Caki2 (cell line): ENCODE measurements around the gene DNA2. TPM values are rescaled to one million over a fixed set of nuclear protein-coding genes. Genes with fewer than 3 reads are reported as not detected.
"Not testable (repeated sequence)": the region's sequence is repeated elsewhere in the genome, so short reads cannot be mapped to it uniquely, and the experiment has no call there.

Experiments used
- DNase-seq: peaks from one replicate; pipeline ENCODE4 v3.0.0-alpha.2; 2015; ENCODE audit warnings: low read depth
- in situ Hi-C: cut with HindIII; loops from 2 replicates; pipeline ENCODE4 v1.10.0; 2016; ENCODE audit warnings: low sequenced_read_pairs, low pct_unique_long_range_greater_than_20kb, mixed read lengths
- total RNA-seq: library from RNA; depleted of rRNA; stranded (reverse); fragments of >200 nt; shearing (Covaris generic); gene quantifications from 2 replicates; pipeline ENCODE4 v1.2.3, GENCODE V29; 2014; ENCODE audit warnings: low replicate concordance; rRNA removed

Gene DNA2
- total RNA-seq, result 3.3 and 6.1 TPM in 2 replicates

- in situ Hi-C loops, result no loop called here
Measured at GRCh38 chr10:68471586-68472408, at the start of gene DNA2. Gene DNA2, minus strand, starts transcription at chr10:68471973. Its CDS starts 109 bp downstream, at chr10:68471864.

GRCh38 chr10:68518609-68519008 lies 46.8 kb upstream of the DNA2 start:
- DNase-seq, in situ Hi-C loops: not testable (repeated sequence)

More at GRCh38 chr10:68471586-68472408, at the start of gene DNA2:
- DNase-seq, result peak; percentile 79

GRCh38 chr10:68517188-68517587 lies 45.4 kb upstream of the DNA2 start:
- no peak for DNase-seq
- in situ Hi-C loops, result no loop called here

- in situ Hi-C loops, result no loop called here
- no peak for DNase-seq
Measured at GRCh38 chr10:68516766-68517165, 45.0 kb upstream of the DNA2 start.

- DNase-seq, in situ Hi-C loops: not testable (repeated sequence)
Measured at GRCh38 chr10:68516216-68516615, 44.4 kb upstream of the DNA2 start.

- in situ Hi-C loops, result no loop called here
- no peak for DNase-seq
Measured at GRCh38 chr10:68508090-68508489, 36.3 kb upstream of the DNA2 start.

GRCh38 chr10:68506411-68506810 lies 34.6 kb upstream of the DNA2 start:
- in situ Hi-C loops, result no loop called here
- DNase-seq, result no peak

- in situ Hi-C loops, result no loop called here
- DNase-seq, result no peak
Measured at GRCh38 chr10:68502846-68503245, 31.1 kb upstream of the DNA2 start.

GRCh38 chr10:68501691-68502090 lies 29.9 kb upstream of the DNA2 start:
- in situ Hi-C loops, result no loop called here
- DNase-seq, result no peak

- DNase-seq, result no peak
- in situ Hi-C loops, result no loop called here
Measured at GRCh38 chr10:68499544-68499943, 27.8 kb upstream of the DNA2 start.

GRCh38 chr10:68496072-68496471 lies 24.3 kb upstream of the DNA2 start:
- DNase-seq, result no peak
- in situ Hi-C loops, result no loop called here

- no peak for DNase-seq
- in situ Hi-C loops, result no loop called here
Measured at GRCh38 chr10:68492118-68492517, 20.3 kb upstream of the DNA2 start.

GRCh38 chr10:68489919-68490318 lies 18.1 kb upstream of the DNA2 start:
- in situ Hi-C loops, result no loop called here
- no peak for DNase-seq

- DNase-seq, result no peak
- in situ Hi-C loops, result no loop called here
Measured at GRCh38 chr10:68474021-68474420, 2.2 kb upstream of the DNA2 start.

GRCh38 chr10:68471063-68471585 lies 649 bp downstream of the DNA2 start:
- in situ Hi-C loops, result no loop called here
- no peak for DNase-seq

- no peak for DNase-seq
- in situ Hi-C loops, result no loop called here
Measured at GRCh38 chr10:68470300-68470699, 1.5 kb downstream of the DNA2 start.

GRCh38 chr10:68469838-68470237 lies 1.9 kb downstream of the DNA2 start:
- in situ Hi-C loops, result no loop called here
- DNase-seq, result no peak

GRCh38 chr10:68464729-68465128 lies 7.0 kb downstream of the DNA2 start:
- DNase-seq, in situ Hi-C loops: not testable (repeated sequence)

GRCh38 chr10:68463365-68464093 lies 8.2 kb downstream of the DNA2 start:
- in situ Hi-C loops, result no loop called here
- DNase-seq, result no peak
